Ishikawa (cell line): ENCODE measurements around the gene RNF6.

Source experiments
- CEBPB ChIP-seq: IDR thresholded peaks from 2 replicates; pipeline ENCODE4 v1.6.1; 2012
- CREB1 ChIP-seq: IDR thresholded peaks from 2 replicates; pipeline ENCODE4 v1.6.1; 2012; ENCODE audit warnings: low read depth
- EP300 ChIP-seq: IDR thresholded peaks from 2 replicates; pipeline ENCODE4 v1.6.1; 2012; ENCODE audit warnings: borderline replicate concordance
- FOXM1 ChIP-seq: IDR thresholded peaks from 2 replicates; pipeline ENCODE4 v1.6.1; 2012; ENCODE audit warnings: low read depth, borderline replicate concordance
- MAX ChIP-seq: IDR thresholded peaks from 2 replicates; pipeline ENCODE4 v1.6.1; 2012
- NFIC ChIP-seq: IDR thresholded peaks from 2 replicates; pipeline ENCODE4 v1.6.1; 2012
- RAD21 ChIP-seq: IDR thresholded peaks from 2 replicates; pipeline ENCODE4 v1.6.1; 2012; ENCODE audit warnings: low read depth
- REST ChIP-seq: IDR thresholded peaks from 2 replicates; pipeline ENCODE4 v1.6.1; 2012; ENCODE audit warnings: low read depth, mild to moderate bottlenecking
- TAF1 ChIP-seq: IDR thresholded peaks from 2 replicates; pipeline ENCODE4 v1.6.1; 2012; ENCODE audit warnings: low read depth, mild to moderate bottlenecking
- TCF12 ChIP-seq: IDR thresholded peaks from 2 replicates; pipeline ENCODE4 v1.6.1; 2012; ENCODE audit warnings: low read depth
- TEAD4 ChIP-seq: IDR thresholded peaks from 2 replicates; pipeline ENCODE4 v1.6.1; 2012
- YY1 ChIP-seq: IDR thresholded peaks from 2 replicates; pipeline ENCODE4 v1.6.1; 2012; ENCODE audit warnings: low read depth
- ZBTB7A ChIP-seq: IDR thresholded peaks from 2 replicates; pipeline ENCODE4 v1.6.1; 2012; ENCODE audit warnings: low read depth
- TF ChIP-seq, protein P1 (sequence below): IDR thresholded peaks from 2 replicates; pipeline ENCODE4 v1.6.1; 2012

DNA sequence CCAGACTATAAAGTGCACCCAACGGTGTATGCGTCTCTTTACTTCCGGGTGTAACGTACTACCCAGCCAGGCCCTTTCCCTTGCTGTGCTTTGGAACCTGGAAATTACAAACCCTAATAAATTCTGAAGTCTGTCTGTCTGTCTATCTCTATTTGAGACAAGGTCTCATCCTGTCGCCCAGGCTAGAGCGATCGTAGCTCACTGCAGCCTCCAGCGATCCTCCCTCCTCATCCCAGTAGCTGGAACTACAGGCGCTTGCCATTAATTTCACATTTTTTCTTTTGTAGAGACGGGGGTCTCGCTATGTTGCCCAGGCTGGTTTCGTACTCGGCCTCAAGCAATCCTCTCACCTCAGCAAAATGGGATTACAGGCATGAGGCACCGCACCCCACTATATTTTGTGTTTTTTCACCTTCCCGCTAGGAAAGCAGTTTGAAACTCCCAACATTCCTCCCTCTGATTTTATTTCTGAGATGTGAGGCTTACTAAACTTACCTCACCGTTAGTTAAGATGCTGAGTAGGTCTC is 469 bp upstream of the RNF6 start:
- TF ChIP-seq REST (no peak), MAX (no peak), ZBTB7A (no peak), CEBPB (no peak), RAD21 (no peak), FOXM1 (no peak), EP300 (no peak), TCF12 (no peak), TAF1 (no peak), NFIC (no peak), CREB1 (no peak), YY1 (no peak), TEAD4 (no peak)
- TF ChIP-seq, protein P1, sequence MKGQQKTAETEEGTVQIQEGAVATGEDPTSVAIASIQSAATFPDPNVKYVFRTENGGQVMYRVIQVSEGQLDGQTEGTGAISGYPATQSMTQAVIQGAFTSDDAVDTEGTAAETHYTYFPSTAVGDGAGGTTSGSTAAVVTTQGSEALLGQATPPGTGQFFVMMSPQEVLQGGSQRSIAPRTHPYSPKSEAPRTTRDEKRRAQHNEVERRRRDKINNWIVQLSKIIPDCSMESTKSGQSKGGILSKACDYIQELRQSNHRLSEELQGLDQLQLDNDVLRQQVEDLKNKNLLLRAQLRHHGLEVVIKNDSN, result no peak
